Gastroesophageal sphincter (tissue), 4 donors: ENCODE results near the gene HDAC8. TPM values are rescaled to one million over a fixed set of nuclear protein-coding genes. Genes with fewer than 3 reads are reported as not detected.

Source experiments
- ATAC-seq: fragments of 150-250 bp; one replicate; pipeline ENCODE4 v1.9.1; 2016; ENCODE audit warnings: mild to moderate bottlenecking, moderate library complexity
- H3K27ac ChIP-seq, 4 donors: fragments of 200-600 bp; sonication (generic) in 3 of 4; 1 replicate in 3 of 4; 2 replicates in 1 of 4; pipeline ENCODE4 v1.5.1; 2016 to 2019
- H3K27me3 ChIP-seq: fragments of 200-600 bp; sonication (generic); one replicate; pipeline ENCODE4 v1.5.1; 2019
- H3K36me3 ChIP-seq, 2 donors: fragments of 200-600 bp; sonication (generic); one replicate each; pipeline ENCODE4 v1.5.1; 2019; ENCODE audit warnings: control low read depth in 1 of 2
- H3K4me1 ChIP-seq, 3 donors: fragments of 200-600 bp; sonication (generic); 1 replicate in 2 of 3; 2 replicates in 1 of 3; pipeline ENCODE4 v1.5.1; 2016 to 2019; ENCODE audit warnings: control low read depth in 2 of 3
- H3K4me3 ChIP-seq, 2 donors: fragments of 200-600 bp; sonication (generic); one replicate each; pipeline ENCODE4 v1.5.1; 2019; ENCODE audit warnings: mild to moderate bottlenecking in 1 of 2, moderate library complexity in 1 of 2
- H3K9me3 ChIP-seq, 3 donors: fragments of 200-600 bp; sonication (generic); one replicate each; pipeline ENCODE4 v1.5.1; 2017 to 2019; ENCODE audit warnings: control low read depth in 2 of 3
- CTCF ChIP-seq, 4 experiments: fragments of 200-600 bp in 2 of 4; fragments of 450-650 bp in 2 of 4; sonication (generic) in 1 of 4; IDR thresholded peaks; one replicate each; pipeline ENCODE4 v1.5.1; 2017 to 2019; ENCODE audit warnings: antibody characterized with exemption in 4 of 4, mild to moderate bottlenecking in 2 of 4, moderate library complexity in 2 of 4
- EP300 ChIP-seq: sonication (generic); formaldehyde crosslinking; IDR thresholded peaks from one replicate; pipeline ENCODE4 v1.6.1; 2017; ENCODE audit warnings: antibody characterized with exemption, mild to moderate bottlenecking
- POLR2A ChIP-seq, 2 donors: fragments of 450-650 bp; IDR thresholded peaks; one replicate each; pipeline ENCODE4 v1.6.1; 2017; ENCODE audit warnings: antibody characterized with exemption in 2 of 2, mild to moderate bottlenecking in 2 of 2, moderate library complexity in 1 of 2
- POLR2AphosphoS5 ChIP-seq: sonication (generic); formaldehyde crosslinking; IDR thresholded peaks from one replicate; pipeline ENCODE4 v1.6.1; 2017; ENCODE audit warnings: antibody characterized with exemption
- WGBS, 2 donors: methylation state at CpG; one replicate each; pipeline ENCODE4 v1.1.5; 2018; ENCODE audit warnings: low coverage in 1 of 2; 5-methylcytosine and 5-hydroxymethylcytosine counted together
- total RNA-seq, 4 donors: library from RNA; depleted of rRNA; stranded (reverse); fragments of >200 nt; gene quantifications; one replicate each; pipeline ENCODE4 v1.1.0, GENCODE V29; 2016

The HDAC8 gene
- total RNA-seq, 4 donors from 2014 or later = 15.7 to 34.2 (median 25.6) TPM

- Histone ChIP-seq H3K4me1 (peaks cover 0 to 7% (median 0%) of the 10 kb centered on the region in 3 donors), H3K9me3 (no peaks in the 10 kb centered on the region), H3K4me3 (no peak overlapping the region), H3K27me3 (no peaks in the 10 kb centered on the region), H3K27ac (no peak overlapping the region), H3K36me3 (no peaks in the 10 kb centered on the region)
- no peak for ATAC-seq
- no peak for TF ChIP-seq POLR2A (IDR thresholded peaks at IDR 0.05)
- no peak for TF ChIP-seq EP300
- TF ChIP-seq POLR2AphosphoS5 = no peak
- no peak for TF ChIP-seq CTCF (IDR thresholded peaks at IDR 0.05)
- 67 to 92% methylated on average over 2 to 3 of the region's 4 CpGs for WGBS, 2 donors
Measured at GRCh38 chrX:72299891-72300630, 272.6 kb downstream of the HDAC8 start.

GRCh38 chrX:72297953-72298730 lies 274.5 kb downstream of the HDAC8 start:
- Histone ChIP-seq H3K4me1 (no peaks in the 10 kb centered on the region), H3K27me3 (no peaks in the 10 kb centered on the region), H3K36me3 (no peaks in the 10 kb centered on the region), H3K4me3 (no peak overlapping the region), H3K9me3 (no peaks in the 10 kb centered on the region), H3K27ac (no peak overlapping the region)
- no peak for TF ChIP-seq EP300
- no peak for TF ChIP-seq POLR2AphosphoS5
- no peak for TF ChIP-seq POLR2A (IDR thresholded peaks at IDR 0.05)
- peak in 1 of 4 experiments; percentile 22 for TF ChIP-seq CTCF (IDR thresholded peaks at IDR 0.05)
- ATAC-seq = no peak
- 22 to 50% methylated on average over 1 to 4 of the region's 4 CpGs for WGBS, 2 donors

GRCh38 chrX:72296991-72297390 lies 275.7 kb downstream of the HDAC8 start:
- H3K27me3 ChIP-seq = no peaks in the 10 kb centered on the region
- no peak for ATAC-seq
- H3K9me3 ChIP-seq = no peaks in the 10 kb centered on the region
- TF ChIP-seq POLR2A (IDR thresholded peaks at IDR 0.05) (no peak), EP300 (no peak), POLR2AphosphoS5 (no peak), CTCF (IDR thresholded peaks at IDR 0.05) (no peak)
- no peaks in the 10 kb centered on the region for H3K36me3 ChIP-seq
- H3K4me1 ChIP-seq = no peaks in the 10 kb centered on the region
- WGBS, 2 donors = 50% methylated on average over 1 of the region's 1 CpG; no CpG with 5 or more reads in 1 of the 2 donors
- H3K4me3 ChIP-seq = no peak overlapping the region
- H3K27ac ChIP-seq = no peak overlapping the region

- Histone ChIP-seq H3K4me1 (no peaks in the 10 kb centered on the region), H3K4me3 (no peak overlapping the region), H3K36me3 (no peaks in the 10 kb centered on the region), H3K9me3 (no peaks in the 10 kb centered on the region), H3K27ac (no peak overlapping the region), H3K27me3 (no peaks in the 10 kb centered on the region)
- TF ChIP-seq EP300 (no peak), POLR2AphosphoS5 (no peak), CTCF (IDR thresholded peaks at IDR 0.05) (no peak), POLR2A (IDR thresholded peaks at IDR 0.05) (no peak)
- WGBS, 2 donors = 90% methylated on average over 2 of the region's 5 CpGs; no CpG with 5 or more reads in 1 of the 2 donors
- ATAC-seq = no peak
Measured at GRCh38 chrX:72295745-72296144, 276.9 kb downstream of the HDAC8 start.
